H1 (cell line): ENCODE results near the gene PLGLB2.
"Not testable (repeated sequence)": the region's sequence is repeated elsewhere in the genome, so short reads cannot be mapped to it uniquely, and the experiment has no call there.

Source experiments
- ATF2 ChIP-seq: IDR thresholded peaks from 2 replicates; pipeline ENCODE4 v1.6.1; 2012; ENCODE audit warnings: low read length, inconsistent platforms
- CREB1 ChIP-seq: IDR thresholded peaks from 2 replicates; pipeline ENCODE4 v1.6.1; 2012; ENCODE audit warnings: inconsistent platforms
- CTCF ChIP-seq, 3 experiments: IDR thresholded peaks; 1 replicate in 2 of 3; 2 replicates in 1 of 3; pipeline versions ENCODE4 v1.5.1 to v1.6.1; 2011; ENCODE audit warnings: low read length in 3 of 3, mild to moderate bottlenecking in 3 of 3, inconsistent platforms in 2 of 3, low read depth in 1 of 3, moderate library complexity in 1 of 3; ENCODE audit not compliant: insufficient read depth in 1 of 3; ENCODE audit errors: control extremely low read depth in 1 of 3
- EZH2 ChIP-seq: fragments of 200-600 bp; sonication (generic); IDR thresholded peaks from 2 replicates; pipeline ENCODE4 v1.7.1; 2012; ENCODE audit warnings: low read depth, mild to moderate bottlenecking, moderate library complexity, low read length, inconsistent platforms; ENCODE audit not compliant: severe bottlenecking
- GABPA ChIP-seq: IDR thresholded peaks from 2 replicates; pipeline ENCODE4 v1.6.1; 2011; ENCODE audit warnings: mild to moderate bottlenecking, low read length, moderate library complexity, borderline replicate concordance; ENCODE audit not compliant: insufficient read depth
- MAX ChIP-seq: IDR thresholded peaks from 2 replicates; pipeline ENCODE4 v1.6.1; 2012; ENCODE audit warnings: inconsistent platforms
- POLR2A ChIP-seq, 2 experiments: IDR thresholded peaks; 1 replicate in 1 of 2; 2 replicates in 1 of 2; pipeline ENCODE4 v1.6.1; 2011; ENCODE audit warnings: low read depth in 2 of 2, low read length in 2 of 2, mild to moderate bottlenecking in 2 of 2; ENCODE audit errors: control extremely low read depth in 1 of 2
- POLR2AphosphoS5 ChIP-seq: IDR thresholded peaks from 2 replicates; pipeline ENCODE4 v1.6.1; 2011; ENCODE audit warnings: low read depth, low read length
- RAD21 ChIP-seq, 2 experiments: IDR thresholded peaks in 1 of 2; conservative IDR thresholded peaks in 1 of 2; 2 replicates each; pipeline ENCODE4 v1.6.1; 2011; ENCODE audit warnings: low read depth in 2 of 2, low read length in 2 of 2, improper control_type of control experiment in 1 of 2, inconsistent platforms in 1 of 2, mild to moderate bottlenecking in 1 of 2, moderate library complexity in 1 of 2
- RNF2 ChIP-seq: fragments of 200-900, 300-1000 bp; sonication (generic); IDR thresholded peaks from 2 replicates; pipeline ENCODE4 v1.7.1; 2016; ENCODE audit warnings: borderline replicate concordance, low read depth, mild to moderate bottlenecking, antibody characterized with exemption, low read length; ENCODE audit not compliant: poor library complexity, severe bottlenecking; ENCODE audit errors: missing control alignments
- RXRA ChIP-seq: IDR thresholded peaks from 2 replicates; pipeline ENCODE4 v1.6.1; 2011; ENCODE audit warnings: low read depth, mild to moderate bottlenecking, low read length, moderate library complexity; ENCODE audit not compliant: insufficient read depth
- SIRT6 ChIP-seq: IDR thresholded peaks from one replicate; pipeline ENCODE4 v1.7.1; 2012; ENCODE audit warnings: low read length, inconsistent platforms
- SP4 ChIP-seq: IDR thresholded peaks from 2 replicates; pipeline ENCODE4 v1.6.1; 2012; ENCODE audit warnings: low read length, inconsistent platforms
- TAF1 ChIP-seq: IDR thresholded peaks from 2 replicates; pipeline ENCODE4 v1.6.1; 2011; ENCODE audit warnings: mild to moderate bottlenecking, low read depth, low read length

GRCh38 chr2:87740928-87741327 is 7.0 kb upstream of the PLGLB2 start:
- not testable (repeated sequence) for TF ChIP-seq CTCF (IDR thresholded peaks at IDR 0.05; ENCODE audit: control extremely low read depth in 1 of 3, insufficient read depth in 1 of 3, low read depth in 1 of 3, low read length in 3 of 3); POLR2AphosphoS5; GABPA; ATF2; TAF1; RNF2; RAD21 (IDR thresholded peaks at IDR 0.05 in 1 of 2, conservative IDR thresholded peaks at IDR 0.05 in 1 of 2; ENCODE audit: low read depth in 2 of 2, low read length in 2 of 2); RXRA; CREB1; SP4; MAX; POLR2A (IDR thresholded peaks at IDR 0.05; ENCODE audit: control extremely low read depth in 1 of 2, low read depth in 2 of 2, low read length in 2 of 2); SIRT6; EZH2
